K562 (cell line): ENCODE data around the gene RABGAP1L. TPM values are rescaled to one million over a fixed set of nuclear protein-coding genes. Genes with fewer than 3 reads are reported as not detected.

Experiments
- ATAC-seq: fragments of 200-7000 bp; cut with Tn5 transposase; 3 replicates; pipeline ENCODE4 v1.9.1; 2020; ENCODE audit warnings: moderate library complexity
- BruUV-seq: library from RNA; stranded (reverse); fragments of 400-500 nt; replicated peaks from 2 replicates; lab custom pipeline; 2021; lab: Mats Ljungman, UMichigan
- CTCF ChIA-PET: fragments of 300-600 bp; formaldehyde crosslinking; extraction: SDS; loops from one replicate; lab custom pipeline; 2021; ENCODE audit warnings: low intra/inter-chr PET ratio; lab: Yijun Ruan, JAX
- POLR2A ChIA-PET: fragments of 300-600, 350-650 bp; sonication (Branson Sonifier 250); formaldehyde crosslinking; extraction: SDS; loops from one replicate; lab custom pipeline; 2021; ENCODE audit warnings: antibody characterized with exemption, inconsistent platforms; lab: Yijun Ruan, JAX
- DNase-seq, 4 experiments: peaks; one replicate each; pipeline versions ENCODE4 v3.0.0 to v3.0.0-alpha.2; 2011 to 2018; ENCODE audit warnings: low spot score in 3 of 4, mixed read lengths in 3 of 4; ENCODE audit errors: extremely low read depth in 1 of 4
- FAIRE-seq: peaks from 2 replicates; lab custom pipeline; 2011; peaks lifted over from hg19 to GRCh38; lab: Jason Lieb, UNC
- H2AFZ ChIP-seq: 2 replicates; pipeline ENCODE4 v1.6.0; 2011; ENCODE audit warnings: low read depth, low read length, control low read depth, inconsistent platforms
- H3K27ac ChIP-seq: fragments of 200-600 bp; 3 replicates; pipeline ENCODE4 v1.8.0; 2011; ENCODE audit warnings: low read depth, mild to moderate bottlenecking, control low read depth, inconsistent platforms, low read length, moderate library complexity, mixed read lengths; ENCODE audit errors: extremely low read depth
- H3K27me3 ChIP-seq, 2 experiments: fragments of 300-600 bp in 1 of 2; 2 replicates in 1 of 2; 3 replicates in 1 of 2; pipeline versions ENCODE4 v1.6.0 to v1.8.0; 2011; ENCODE audit warnings: inconsistent platforms in 2 of 2, low read length in 2 of 2, mild to moderate bottlenecking in 1 of 2, mixed read lengths in 1 of 2, moderate library complexity in 1 of 2; ENCODE audit not compliant: control insufficient read depth in 2 of 2, insufficient read depth in 2 of 2
- H3K36me3 ChIP-seq: fragments of 300-600 bp; 3 replicates; pipeline ENCODE4 v1.8.0; 2011; ENCODE audit warnings: mild to moderate bottlenecking, low read length, inconsistent platforms; ENCODE audit not compliant: control insufficient read depth, insufficient read depth
- H3K4me1 ChIP-seq, 2 experiments: fragments of 200-600 bp in 1 of 2; replicated peaks in 1 of 2; 2 replicates in 1 of 2; 3 replicates in 1 of 2; pipeline versions ENCODE4 v1.5.1 to v1.8.0; 2011; ENCODE audit warnings: inconsistent platforms in 2 of 2, low read length in 2 of 2, mild to moderate bottlenecking in 1 of 2, mixed read lengths in 1 of 2, moderate library complexity in 1 of 2; ENCODE audit not compliant: control insufficient read depth in 2 of 2, insufficient read depth in 2 of 2
- H3K4me2 ChIP-seq: 2 replicates; pipeline ENCODE4 v1.6.1; 2011; ENCODE audit warnings: low read length, control low read depth, inconsistent platforms, mixed read lengths; ENCODE audit not compliant: insufficient read depth
- H3K4me3 ChIP-seq: fragments of 200-600 bp; sonication (generic), shearing (Covaris generic); 2 replicates; pipeline ENCODE4 v1.5.1; 2016; ENCODE audit warnings: control low read depth, inconsistent platforms
- H3K79me2 ChIP-seq: fragments of 200-600 bp; 3 replicates; pipeline ENCODE4 v1.8.0; 2011; ENCODE audit warnings: low read length, inconsistent platforms; ENCODE audit not compliant: control insufficient read depth, insufficient read depth
- H3K9ac ChIP-seq, 2 experiments: 2 replicates each; pipeline versions ENCODE4 v1.6.0 to v1.6.1; 2011; ENCODE audit warnings: low read depth in 2 of 2, low read length in 2 of 2, control low read depth in 1 of 2, inconsistent platforms in 1 of 2, mild to moderate bottlenecking in 1 of 2, mixed read lengths in 1 of 2; ENCODE audit not compliant: insufficient read depth in 1 of 2
- H3K9me1 ChIP-seq: one replicate; pipeline ENCODE4 v1.6.0; 2011; ENCODE audit warnings: inconsistent platforms, mild to moderate bottlenecking, low read length, moderate library complexity; ENCODE audit not compliant: control insufficient read depth, insufficient read depth
- H3K9me3 ChIP-seq: replicated peaks from 2 replicates; pipeline ENCODE4 v1.5.1; 2011; ENCODE audit warnings: low read depth, low read length, inconsistent platforms; ENCODE audit not compliant: control insufficient read depth, insufficient read depth
- H4K20me1 ChIP-seq: replicated peaks from 2 replicates; pipeline ENCODE4 v1.6.1; 2011; ENCODE audit warnings: low read length, inconsistent platforms, mixed read lengths; ENCODE audit not compliant: control insufficient read depth, insufficient read depth
- C11orf30 ChIP-seq: fragments of 450-650 bp; IDR thresholded peaks from 2 replicates; pipeline ENCODE4 v1.6.1; 2016; ENCODE audit warnings: low read depth, mild to moderate bottlenecking
- MAFF ChIP-seq: IDR thresholded peaks from 2 replicates; pipeline ENCODE4 v1.6.1; 2012; ENCODE audit warnings: low read length, improper control_type of control experiment
- MAFG ChIP-seq: fragments of 450-650 bp; conservative IDR thresholded peaks from 2 replicates; pipeline ENCODE4 v1.6.1; 2016; ENCODE audit warnings: missing genetic modification characterization, missing compliant biosample characterization
- MAFK ChIP-seq: IDR thresholded peaks from 2 replicates; pipeline ENCODE4 v1.6.1; 2011; ENCODE audit warnings: low read length, improper control_type of control experiment
- MNT ChIP-seq, 2 experiments: fragments of 450-650 bp; conservative IDR thresholded peaks; 2 replicates each; pipeline ENCODE4 v1.6.1; 2017; ENCODE audit warnings: mild to moderate bottlenecking in 2 of 2, moderate library complexity in 2 of 2
- NFE2 ChIP-seq: IDR thresholded peaks from 2 replicates; pipeline ENCODE4 v1.6.1; 2014; ENCODE audit warnings: antibody characterized with exemption, low read depth
- SMC3 ChIP-seq: conservative IDR thresholded peaks from 2 replicates; pipeline ENCODE4 v1.6.1; 2011; ENCODE audit warnings: low read depth, low read length, improper control_type of control experiment; ENCODE audit not compliant: insufficient read depth
- SNRNP70 ChIP-seq: fragments of 200-400 bp; formaldehyde crosslinking; optimal IDR thresholded peaks from 2 replicates; pipeline ENCODE3; 2017; ENCODE audit warnings: low read depth, low read length
- TCF3 ChIP-seq: sonication (generic); formaldehyde crosslinking; IDR thresholded peaks from 2 replicates; pipeline ENCODE4 v1.4.0; 2020; ENCODE audit warnings: mild to moderate bottlenecking, missing genetic modification reagents
- ZNF316 ChIP-seq: fragments of 450-650 bp; IDR thresholded peaks from 2 replicates; pipeline ENCODE4 v1.6.1; 2016
- WGBS: fragments of 100-300 bp; shearing (Covaris generic); methylation state at CpG from one replicate; pipeline ENCODE4 v1.1.6; 2016; ENCODE audit warnings: low coverage, mixed read lengths; ENCODE audit not compliant: insufficient coverage; ENCODE audit errors: missing lambda C conversion rate; 5-methylcytosine and 5-hydroxymethylcytosine counted together
- in situ Hi-C: fragments of 300-500 bp; cut with MboI; formaldehyde crosslinking; loops from 4 replicates; pipeline ENCODE4 v1.15.0; 2018; ENCODE audit warnings: inconsistent platforms, mixed read lengths
- intact Hi-C: fragments of 100-400 bp; cut with micrococcal nuclease; formaldehyde crosslinking; loops from 2 replicates; pipeline ENCODE4 v1.14.2; 2022
- polyA plus RNA-seq, 8 experiments: library from polyadenylated mRNA; depleted of rRNA in 4 of 8; stranded (reverse) in 5 of 8; unstranded in 3 of 8; fragments of >200 nt; fragmentation: Nextera tagmentation in 2 of 8; fragmentation: Illumina TruSeq in 1 of 8; extraction: Ambion mirVana in 2 of 8; extraction: Trizol in 1 of 8; gene quantifications; 2 replicates each; pipeline versions ENCODE4 v1.2.1 to v1.2.3, GENCODE V29; 2011 to 2014; ENCODE audit warnings: inconsistent platforms in 1 of 8, missing spikeins in 1 of 8
- total RNA-seq, 7 experiments: library from RNA; depleted of rRNA in 6 of 7; stranded (reverse); fragments of >200 nt in 6 of 7; fragmentation: Illumina TruSeq in 2 of 7; extraction: Trizol in 2 of 7; gene quantifications; 2 replicates each; pipeline versions ENCODE4 v1.2.1 to v1.2.3, GENCODE V29; 2011 to 2021; ENCODE audit warnings: low replicate concordance in 1 of 7
- TF ChIP-seq, protein P1 (sequence below): fragments of 450-650 bp; IDR thresholded peaks from 2 replicates; pipeline ENCODE4 v1.6.1; 2017; ENCODE audit warnings: antibody characterized with exemption, mild to moderate bottlenecking

RABGAP1L gene
- total and polyA plus RNA-seq, 9 of the 15 experiments (the other 6 are each of a cell fraction or from before 2014, with no cell fraction given), result 16.5 to 44.9 (median 26.7) TPM

GRCh38 chr1:174788981-174789380, 629.7 kb downstream of the RABGAP1L start:
- CTCF ChIA-PET, result interaction anchor here (1.5 kb wide), 1 partner anchor 10 kb away, joined by 3 read pairs; no protein-coding TSS in a partner anchor
- H3K79me2 ChIP-seq, result no peaks in the 10 kb centered on the region
- 9% methylated on average over 1 of the region's 1 CpG for WGBS
- H3K27me3 ChIP-seq, result no peaks in the 10 kb centered on the region
- H3K36me3 ChIP-seq, result no peaks in the 10 kb centered on the region
- intact Hi-C loops (no loop called here), in situ Hi-C loops (no loop called here)
- no peak overlapping the region for H3K4me3 ChIP-seq
- peak overlapping the region; percentile 9; the same call in 1 of the 2 replicates for H3K4me2 ChIP-seq
- ATAC-seq, result peak; percentile 19
- H4K20me1 ChIP-seq, result no peaks in the 10 kb centered on the region
- POLR2A ChIA-PET, result interaction anchor here (0.6 to 1.8 kb wide), 2 partner anchors 187 to 210 kb away, joined by 3 to 6 read pairs; no protein-coding TSS in a partner anchor
- H2AFZ ChIP-seq, result peak overlapping the region; percentile 46
- H3K27ac ChIP-seq, result peak overlapping the region; percentile 23; the same call in 2 of the 3 replicates
- TF ChIP-seq MNT (conservative IDR thresholded peaks at IDR 0.05), result 0 out of 4 replicates have a peak, but pooled peaks of 1 of the 2 experiments have one; percentile 16
- TF ChIP-seq SNRNP70, result no peak
- peak; percentile 66 for TF ChIP-seq MAFF
- TF ChIP-seq MAFG, result peak; percentile 58
- TF ChIP-seq ZNF316, result peak; percentile 36; the same call in 1 of the 2 replicates
- TF ChIP-seq, protein P1, sequence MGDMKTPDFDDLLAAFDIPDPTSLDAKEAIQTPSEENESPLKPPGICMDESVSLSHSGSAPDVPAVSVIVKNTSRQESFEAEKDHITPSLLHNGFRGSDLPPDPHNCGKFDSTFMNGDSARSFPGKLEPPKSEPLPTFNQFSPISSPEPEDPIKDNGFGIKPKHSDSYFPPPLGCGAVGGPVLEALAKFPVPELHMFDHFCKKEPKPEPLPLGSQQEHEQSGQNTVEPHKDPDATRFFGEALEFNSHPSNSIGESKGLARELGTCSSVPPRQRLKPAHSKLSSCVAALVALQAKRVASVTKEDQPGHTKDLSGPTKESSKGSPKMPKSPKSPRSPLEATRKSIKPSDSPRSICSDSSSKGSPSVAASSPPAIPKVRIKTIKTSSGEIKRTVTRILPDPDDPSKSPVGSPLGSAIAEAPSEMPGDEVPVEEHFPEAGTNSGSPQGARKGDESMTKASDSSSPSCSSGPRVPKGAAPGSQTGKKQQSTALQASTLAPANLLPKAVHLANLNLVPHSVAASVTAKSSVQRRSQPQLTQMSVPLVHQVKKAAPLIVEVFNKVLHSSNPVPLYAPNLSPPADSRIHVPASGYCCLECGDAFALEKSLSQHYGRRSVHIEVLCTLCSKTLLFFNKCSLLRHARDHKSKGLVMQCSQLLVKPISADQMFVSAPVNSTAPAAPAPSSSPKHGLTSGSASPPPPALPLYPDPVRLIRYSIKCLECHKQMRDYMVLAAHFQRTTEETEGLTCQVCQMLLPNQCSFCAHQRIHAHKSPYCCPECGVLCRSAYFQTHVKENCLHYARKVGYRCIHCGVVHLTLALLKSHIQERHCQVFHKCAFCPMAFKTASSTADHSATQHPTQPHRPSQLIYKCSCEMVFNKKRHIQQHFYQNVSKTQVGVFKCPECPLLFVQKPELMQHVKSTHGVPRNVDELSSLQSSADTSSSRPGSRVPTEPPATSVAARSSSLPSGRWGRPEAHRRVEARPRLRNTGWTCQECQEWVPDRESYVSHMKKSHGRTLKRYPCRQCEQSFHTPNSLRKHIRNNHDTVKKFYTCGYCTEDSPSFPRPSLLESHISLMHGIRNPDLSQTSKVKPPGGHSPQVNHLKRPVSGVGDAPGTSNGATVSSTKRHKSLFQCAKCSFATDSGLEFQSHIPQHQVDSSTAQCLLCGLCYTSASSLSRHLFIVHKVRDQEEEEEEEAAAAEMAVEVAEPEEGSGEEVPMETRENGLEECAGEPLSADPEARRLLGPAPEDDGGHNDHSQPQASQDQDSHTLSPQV, result 0 out of 2 replicates have a peak, but pooled peaks have one; percentile 27
- TF ChIP-seq TCF3 (CRISPR knock-in tag), result 0 out of 2 replicates have a peak, but pooled peaks have one; percentile 9
- TF ChIP-seq SMC3, result no peak
- TF ChIP-seq MAFK, result peak; percentile 59; the same call in 1 of the 2 replicates
- peak; percentile 86 for TF ChIP-seq NFE2
- peak; percentile 81 for TF ChIP-seq C11orf30
- DNase-seq, result peak in 2 of 4 experiments; percentile 33 to 34
- no peak for FAIRE-seq
- H3K4me1 ChIP-seq, result peaks cover 4 to 13% of the 10 kb centered on the region in 2 experiments; a peak in 4 of 5 replicates
- 0 out of 4 replicates have a peak overlapping the region, but pooled peaks of 1 of the 2 experiments have one; percentile 4 for H3K9ac ChIP-seq
- no TSS peak for BruUV-seq
- H3K9me3 ChIP-seq, result no peaks in the 10 kb centered on the region
- no peaks in the 10 kb centered on the region for H3K9me1 ChIP-seq
